Measurements from ENCODE around the gene P2RY8. TPM values are rescaled to one million over a fixed set of nuclear protein-coding genes. Genes with fewer than 3 reads are reported as not detected.

The P2RY8 gene
- total RNA-seq, 2 experiments from 2014 or later = 139 TPM

GRCh38 chrX:1466971-1467561 is 69.9 kb downstream of the P2RY8 start:
- TF ChIP-seq CTCF (IDR thresholded peaks at IDR 0.05) = no peak

GRCh38 chrX:1466232-1466661 is 70.7 kb downstream of the P2RY8 start:
- H3K4me1 ChIP-seq (ENCODE audit: insufficient read depth, low read length) = peaks cover 87% of the 10 kb centered on the region
- no peak overlapping the region for H3K4me3 ChIP-seq (ENCODE audit: low read length)
- no peaks in the 10 kb centered on the region for H3K9me3 ChIP-seq (ENCODE audit: control insufficient read depth in 1 of 2, insufficient read depth in 1 of 2, low read length in 2 of 2)
- H3K4me3 Mint-ChIP-seq = no peak overlapping the region
- no peak for TF ChIP-seq CTCF (IDR thresholded peaks at IDR 0.05)
- POLR2A ChIA-PET = no interaction called here
- peaks cover 34% of the 10 kb centered on the region for H3K36me3 ChIP-seq (ENCODE audit: insufficient read depth, low read length)
- peaks cover 58% of the 10 kb centered on the region for H3K36me3 Mint-ChIP-seq (ENCODE audit: low read depth)
- H3K27me3 ChIP-seq (ENCODE audit: control insufficient read depth in 1 of 2, insufficient read depth in 2 of 2, low read length in 2 of 2) = no peaks in the 10 kb centered on the region
- peak overlapping the region in 1 of 2 donors; percentile 21 for H3K27ac ChIP-seq (ENCODE audit: low read depth in 1 of 2, low read length in 2 of 2)
- no peaks in the 10 kb centered on the region for H3K27me3 Mint-ChIP-seq
- DNase-seq = peak in 2 of 14 experiments; percentile 3 to 32
- intact Hi-C loops (cut with DNase I, micrococcal nuclease) = loop anchor here (2.0 to 10.0 kb wide), 2 partner anchors 17 to 1229 kb away; partner anchors contain the start of gene CD99 (in 1 of the 2)
- ATAC-seq (ENCODE audit: poor library complexity) = no peak
- CTCF ChIA-PET = no interaction called here
- no peaks in the 10 kb centered on the region for H3K9me3 Mint-ChIP-seq
- H3K4me1 Mint-ChIP-seq (ENCODE audit: low read depth) = peaks cover 76% of the 10 kb centered on the region
- H3K27ac Mint-ChIP-seq = peak overlapping the region; percentile 94

More at GRCh38 chrX:1466971-1467561, 69.9 kb downstream of the P2RY8 start:
- ChIA-PET POLR2A (no interaction called here), CTCF (no interaction called here)
- peak overlapping the region; percentile 27 for H3K4me3 ChIP-seq (ENCODE audit: low read length)
- Mint-ChIP-seq H3K4me1 (ENCODE audit: low read depth) (peaks cover 84% of the 10 kb centered on the region), H3K36me3 (ENCODE audit: low read depth) (peaks cover 66% of the 10 kb centered on the region), H3K4me3 (peak overlapping the region; percentile 80), H3K27me3 (no peaks in the 10 kb centered on the region), H3K27ac (peak overlapping the region; percentile 94), H3K9me3 (peaks cover 3% of the 10 kb centered on the region)
- peaks cover 96% of the 10 kb centered on the region for H3K4me1 ChIP-seq (ENCODE audit: insufficient read depth, low read length)
- no peaks in the 10 kb centered on the region for H3K9me3 ChIP-seq (ENCODE audit: control insufficient read depth in 1 of 2, insufficient read depth in 1 of 2, low read length in 2 of 2)
- H3K27ac ChIP-seq (ENCODE audit: low read depth in 1 of 2, low read length in 2 of 2) = peak overlapping the region; percentile 77 to 79
- intact Hi-C loops (cut with DNase I, micrococcal nuclease) = loop anchor here (2.0 to 10.0 kb wide), 2 partner anchors 16 to 1228 kb away; partner anchors contain the start of gene CD99 (in 1 of the 2)
- peak in 9 of 14 experiments; percentile 22 to 80 (median 49) for DNase-seq
- H3K36me3 ChIP-seq (ENCODE audit: insufficient read depth, low read length) = peaks cover 34% of the 10 kb centered on the region
- ATAC-seq (ENCODE audit: poor library complexity) = peak; percentile 3
- H3K27me3 ChIP-seq (ENCODE audit: control insufficient read depth in 1 of 2, insufficient read depth in 2 of 2, low read length in 2 of 2) = no peaks in the 10 kb centered on the region

- peak overlapping the region; percentile 64 to 74 for H3K27ac ChIP-seq (ENCODE audit: low read depth in 1 of 2, low read length in 2 of 2)
- Mint-ChIP-seq H3K36me3 (ENCODE audit: low read depth) (peaks cover 57% of the 10 kb centered on the region), H3K4me1 (ENCODE audit: low read depth) (peaks cover 72% of the 10 kb centered on the region), H3K9me3 (no peaks in the 10 kb centered on the region), H3K27ac (peak overlapping the region; percentile 94), H3K4me3 (peak overlapping the region; percentile 81), H3K27me3 (no peaks in the 10 kb centered on the region)
- no peaks in the 10 kb centered on the region for H3K9me3 ChIP-seq (ENCODE audit: control insufficient read depth in 1 of 2, insufficient read depth in 1 of 2, low read length in 2 of 2)
- ChIA-PET POLR2A (no interaction called here), CTCF (no interaction called here)
- H3K4me3 ChIP-seq (ENCODE audit: low read length) = peak overlapping the region; percentile 9
- intact Hi-C loops (cut with DNase I, micrococcal nuclease) = loop anchor here (2.0 to 10.0 kb wide), 2 partner anchors 17 to 1229 kb away; partner anchors contain the start of gene CD99 (in 1 of the 2)
- H3K4me1 ChIP-seq (ENCODE audit: insufficient read depth, low read length) = peaks cover 81% of the 10 kb centered on the region
- TF ChIP-seq CTCF (IDR thresholded peaks at IDR 0.05) = no peak
- DNase-seq (peak in 3 of 14 experiments; percentile 2 to 33 (median 30)), ATAC-seq (ENCODE audit: poor library complexity) (no peak)
- no peaks in the 10 kb centered on the region for H3K27me3 ChIP-seq (ENCODE audit: control insufficient read depth in 1 of 2, insufficient read depth in 2 of 2, low read length in 2 of 2)
- H3K36me3 ChIP-seq (ENCODE audit: insufficient read depth, low read length) = peaks cover 34% of the 10 kb centered on the region
Observed at GRCh38 chrX:1465286-1466231, 71.4 kb downstream of the P2RY8 start.
